Esophagus muscularis mucosa (tissue), 4 donors: ENCODE results near the gene APOM. TPM values are rescaled to one million over a fixed set of nuclear protein-coding genes. Genes with fewer than 3 reads are reported as not detected.
A peak's percentile ranks its signal among the peaks of the same experiment; 100 is the strongest.

Experiments
- DNase-seq: peaks from one replicate; pipeline ENCODE4 v3.0.0-alpha.2; 2017; ENCODE audit errors: extremely low spot score
- H3K27ac ChIP-seq, 4 donors: fragments of 200-600 bp; sonication (generic); replicated peaks in 1 of 4; 1 replicate in 3 of 4; 2 replicates in 1 of 4; pipeline ENCODE4 v1.5.1; 2016 to 2019; ENCODE audit warnings: mild to moderate bottlenecking in 1 of 4
- H3K27me3 ChIP-seq, 4 donors: fragments of 200-600 bp; sonication (generic); one replicate each; pipeline versions ENCODE4 v1.5.1 to v1.6.0; 2016 to 2019
- H3K36me3 ChIP-seq, 4 donors: fragments of 200-600 bp; sonication (generic); one replicate each; pipeline ENCODE4 v1.5.1; 2016 to 2019
- H3K4me1 ChIP-seq, 4 donors: fragments of 200-600 bp; sonication (generic); one replicate each; pipeline ENCODE4 v1.5.1; 2016 to 2019
- H3K4me3 ChIP-seq, 4 donors: fragments of 200-600 bp; sonication (generic); 1 replicate in 2 of 4; 2 replicates in 2 of 4; pipeline ENCODE4 v1.5.1; 2016 to 2019; ENCODE audit warnings: mild to moderate bottlenecking in 4 of 4, moderate library complexity in 1 of 4
- H3K9me3 ChIP-seq, 4 donors: fragments of 200-600 bp; sonication (generic); 1 replicate in 3 of 4; 2 replicates in 1 of 4; pipeline ENCODE4 v1.5.1; 2016 to 2019
- EP300 ChIP-seq: sonication (generic); formaldehyde crosslinking; IDR thresholded peaks from one replicate; pipeline ENCODE4 v1.6.1; 2017; ENCODE audit warnings: antibody characterized with exemption
- POLR2A ChIP-seq: fragments of 450-650 bp; IDR thresholded peaks from one replicate; pipeline ENCODE4 v1.6.1; 2017; ENCODE audit warnings: antibody characterized with exemption, moderate library complexity, mild to moderate bottlenecking, low read depth
- POLR2AphosphoS5 ChIP-seq, 2 donors: sonication (generic); formaldehyde crosslinking; IDR thresholded peaks; one replicate each; pipeline ENCODE4 v1.6.1; 2017; ENCODE audit warnings: antibody characterized with exemption in 2 of 2
- WGBS: methylation state at CpG from one replicate; pipeline ENCODE4 v1.1.5; 2018; 5-methylcytosine and 5-hydroxymethylcytosine counted together
- intact Hi-C: fragments of 100-400 bp; cut with DNase I; formaldehyde crosslinking; loops from one replicate; pipeline ENCODE4 v1.15.1; 2023
- total RNA-seq, 4 donors: library from RNA; depleted of rRNA; stranded (reverse); fragments of >200 nt; gene quantifications; one replicate each; pipeline versions ENCODE4 v1.1.0 to v1.2.1, GENCODE V29; 2016
- TF ChIP-seq, protein P1 (sequence below), 3 experiments: fragments of 200-600 bp in 2 of 3; fragments of 450-650 bp in 1 of 3; sonication (generic) in 2 of 3; IDR thresholded peaks; one replicate each; pipeline ENCODE4 v1.5.1; 2017 to 2019; ENCODE audit warnings: antibody characterized with exemption in 3 of 3, mild to moderate bottlenecking in 2 of 3, moderate library complexity in 1 of 3

The APOM gene
- total RNA-seq, 4 donors from 2014 or later, result 1.5 to 3.3 (median 2.0) TPM

DNA sequence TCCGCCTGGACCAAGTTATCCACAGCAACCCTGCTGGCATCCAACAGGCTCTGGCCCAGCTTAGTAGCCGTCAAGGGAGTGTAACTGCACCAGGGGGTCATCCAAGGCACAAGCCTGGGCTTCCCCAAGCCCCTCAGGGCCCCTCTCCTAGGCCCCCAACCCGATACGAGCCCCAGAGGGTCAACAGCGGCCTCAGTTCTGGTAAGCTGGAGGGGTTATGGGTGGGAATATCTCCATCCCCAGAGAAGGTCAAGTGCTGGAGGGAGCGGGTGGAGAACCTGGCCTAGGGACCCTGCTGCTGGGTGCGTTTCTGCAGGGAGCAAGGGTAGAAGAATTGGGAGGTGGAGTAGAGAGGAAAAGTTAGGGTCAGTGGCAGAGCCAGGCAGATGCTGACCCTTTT is 22.2 kb upstream of the APOM start:
- intact Hi-C loops, result no loop called here
- peak overlapping the region in 2 of 4 donors; percentile 6 to 34 for H3K27ac ChIP-seq
- TF ChIP-seq EP300 (no peak), POLR2AphosphoS5 (IDR thresholded peaks at IDR 0.05) (no peak), POLR2A (no peak)
- TF ChIP-seq, protein P1, sequence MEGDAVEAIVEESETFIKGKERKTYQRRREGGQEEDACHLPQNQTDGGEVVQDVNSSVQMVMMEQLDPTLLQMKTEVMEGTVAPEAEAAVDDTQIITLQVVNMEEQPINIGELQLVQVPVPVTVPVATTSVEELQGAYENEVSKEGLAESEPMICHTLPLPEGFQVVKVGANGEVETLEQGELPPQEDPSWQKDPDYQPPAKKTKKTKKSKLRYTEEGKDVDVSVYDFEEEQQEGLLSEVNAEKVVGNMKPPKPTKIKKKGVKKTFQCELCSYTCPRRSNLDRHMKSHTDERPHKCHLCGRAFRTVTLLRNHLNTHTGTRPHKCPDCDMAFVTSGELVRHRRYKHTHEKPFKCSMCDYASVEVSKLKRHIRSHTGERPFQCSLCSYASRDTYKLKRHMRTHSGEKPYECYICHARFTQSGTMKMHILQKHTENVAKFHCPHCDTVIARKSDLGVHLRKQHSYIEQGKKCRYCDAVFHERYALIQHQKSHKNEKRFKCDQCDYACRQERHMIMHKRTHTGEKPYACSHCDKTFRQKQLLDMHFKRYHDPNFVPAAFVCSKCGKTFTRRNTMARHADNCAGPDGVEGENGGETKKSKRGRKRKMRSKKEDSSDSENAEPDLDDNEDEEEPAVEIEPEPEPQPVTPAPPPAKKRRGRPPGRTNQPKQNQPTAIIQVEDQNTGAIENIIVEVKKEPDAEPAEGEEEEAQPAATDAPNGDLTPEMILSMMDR (IDR thresholded peaks at IDR 0.05), result no peak
- H3K27me3 ChIP-seq, result no peaks in the 10 kb centered on the region
- 91% methylated on average over 7 of the region's 7 CpGs for WGBS
- no peak overlapping the region for H3K4me3 ChIP-seq
- H3K9me3 ChIP-seq, result no peaks in the 10 kb centered on the region
- H3K36me3 ChIP-seq, result peaks cover 72 to 100% (median 100%) of the 10 kb centered on the region in 4 donors
- H3K4me1 ChIP-seq, result peaks cover 0 to 5% (median 2%) of the 10 kb centered on the region in 4 donors
- DNase-seq, result no peak

DNA sequence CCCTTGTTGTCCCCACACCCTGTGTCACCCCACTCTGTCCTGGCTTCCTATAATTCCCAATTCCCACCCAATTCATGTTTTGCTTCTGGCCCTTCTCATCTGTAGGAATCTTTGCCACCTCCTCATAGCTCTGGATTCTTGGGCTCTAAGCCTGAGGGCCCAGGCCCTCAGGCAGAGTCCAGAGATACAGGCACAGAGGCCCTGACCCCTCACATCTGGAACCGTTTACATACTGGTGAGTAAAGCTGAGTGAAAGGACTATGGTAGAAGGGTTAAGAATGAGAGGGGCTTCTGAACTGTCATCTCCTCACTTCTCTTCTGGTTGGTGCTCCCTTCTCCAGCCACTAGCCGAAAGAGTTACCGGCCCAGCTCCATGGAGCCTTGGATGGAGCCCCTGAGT is 21.6 kb upstream of the APOM start:
- WGBS, result 56% methylated on average over 1 of the region's 3 CpGs
- Histone ChIP-seq H3K4me3 (no peak overlapping the region), H3K9me3 (no peaks in the 10 kb centered on the region), H3K27me3 (no peaks in the 10 kb centered on the region), H3K36me3 (peaks cover 73 to 100% (median 99%) of the 10 kb centered on the region in 4 donors), H3K27ac (no peak overlapping the region), H3K4me1 (peaks cover 0 to 5% (median 2%) of the 10 kb centered on the region in 4 donors)
- no peak for DNase-seq
- intact Hi-C loops, result no loop called here
- TF ChIP-seq, protein P1 (IDR thresholded peaks at IDR 0.05), result no peak

DNA sequence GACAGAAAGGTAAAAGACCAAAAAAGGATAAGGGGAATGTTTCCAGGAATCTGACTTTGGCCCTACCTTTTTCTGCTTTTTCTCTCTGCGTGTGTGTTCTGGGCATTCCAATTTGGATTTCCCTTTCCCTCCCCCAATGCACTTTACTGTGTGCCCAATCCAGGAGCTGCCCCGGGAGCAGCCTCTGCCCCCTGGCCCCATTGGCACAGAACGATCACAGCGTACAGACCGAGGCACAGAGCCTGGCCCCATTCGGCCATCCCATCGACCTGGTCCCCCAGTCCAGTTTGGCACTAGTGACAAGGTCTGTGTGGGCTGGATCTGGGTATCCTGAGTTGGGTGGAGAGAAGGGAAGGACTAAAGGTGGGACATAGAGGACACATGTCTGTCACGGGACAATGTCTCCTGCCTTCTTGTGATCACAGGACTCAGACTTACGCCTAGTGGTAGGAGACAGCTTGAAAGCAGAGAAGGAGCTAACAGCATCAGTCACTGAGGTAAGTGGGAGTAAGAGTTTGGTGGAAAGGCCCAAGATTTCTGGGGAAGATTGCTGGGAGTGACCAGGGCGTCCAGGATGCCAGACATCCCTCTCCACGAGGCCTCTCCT is 20.6 kb upstream of the APOM start:
- Histone ChIP-seq H3K27ac (no peak overlapping the region), H3K36me3 (peaks cover 73 to 100% (median 99%) of the 10 kb centered on the region in 4 donors), H3K27me3 (no peaks in the 10 kb centered on the region), H3K4me3 (no peak overlapping the region), H3K4me1 (peaks cover 0 to 5% (median 2%) of the 10 kb centered on the region in 4 donors), H3K9me3 (no peaks in the 10 kb centered on the region)
- no peak for DNase-seq
- 85% methylated on average over 11 of the region's 11 CpGs for WGBS
- TF ChIP-seq EP300, result no peak
- no peak for TF ChIP-seq POLR2A
- no peak for TF ChIP-seq POLR2AphosphoS5 (IDR thresholded peaks at IDR 0.05)
- TF ChIP-seq, protein P1 (IDR thresholded peaks at IDR 0.05), result no peak
- intact Hi-C loops, result no loop called here

DNA sequence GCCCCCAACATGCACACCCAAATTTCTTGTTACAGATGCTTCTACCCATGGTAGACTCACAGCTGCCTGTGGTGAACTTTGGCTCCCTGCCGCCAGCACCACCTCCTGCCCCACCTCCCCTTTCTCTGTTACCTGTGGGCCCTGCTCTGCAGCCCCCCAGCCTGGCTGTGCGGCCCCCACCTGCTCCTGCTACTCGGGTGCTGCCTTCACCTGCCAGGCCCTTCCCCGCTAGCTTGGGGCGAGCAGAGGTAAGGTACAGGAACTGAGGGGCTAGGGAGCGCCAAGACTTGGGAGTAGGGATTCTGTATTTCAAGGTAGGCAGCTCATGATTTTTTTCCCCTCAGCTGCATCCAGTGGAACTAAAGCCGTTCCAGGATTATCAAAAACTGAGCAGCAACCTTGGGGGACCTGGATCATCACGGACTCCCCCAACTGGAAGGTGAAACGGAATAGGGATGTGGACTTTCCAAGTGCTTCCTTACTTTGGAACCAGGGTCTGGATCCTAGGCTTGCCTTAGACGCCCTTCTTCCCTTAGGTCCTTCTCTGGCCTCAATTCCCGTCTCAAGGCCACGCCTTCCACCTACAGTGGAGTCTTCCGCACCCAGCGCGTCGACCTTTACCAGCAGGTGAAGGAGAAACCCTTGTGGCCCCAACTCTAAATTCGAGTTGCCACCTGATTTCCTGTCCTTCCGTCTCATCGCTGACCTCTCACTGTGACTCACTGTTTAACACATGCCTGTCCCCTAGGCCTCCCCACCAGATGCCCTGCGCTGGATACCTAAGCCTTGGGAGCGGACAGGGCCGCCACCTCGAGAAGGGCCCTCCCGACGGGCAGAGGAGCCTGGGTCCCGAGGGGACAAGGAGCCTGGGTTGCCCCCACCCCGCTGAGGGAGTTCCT is 18.7 kb upstream of the APOM start:
- intact Hi-C loops, result no loop called here
- Histone ChIP-seq H3K4me3 (no peak overlapping the region), H3K9me3 (no peaks in the 10 kb centered on the region), H3K27ac (peak overlapping the region in 1 of 4 donors; percentile 31), H3K36me3 (peaks cover 76 to 100% (median 99%) of the 10 kb centered on the region in 4 donors), H3K27me3 (no peaks in the 10 kb centered on the region), H3K4me1 (peaks cover 0 to 5% (median 2%) of the 10 kb centered on the region in 4 donors)
- no peak for DNase-seq
- TF ChIP-seq EP300 (no peak), POLR2AphosphoS5 (IDR thresholded peaks at IDR 0.05) (peak in 1 of 2 donors; percentile 9)
- WGBS, result 77% methylated on average over 24 of the region's 27 CpGs

DNA sequence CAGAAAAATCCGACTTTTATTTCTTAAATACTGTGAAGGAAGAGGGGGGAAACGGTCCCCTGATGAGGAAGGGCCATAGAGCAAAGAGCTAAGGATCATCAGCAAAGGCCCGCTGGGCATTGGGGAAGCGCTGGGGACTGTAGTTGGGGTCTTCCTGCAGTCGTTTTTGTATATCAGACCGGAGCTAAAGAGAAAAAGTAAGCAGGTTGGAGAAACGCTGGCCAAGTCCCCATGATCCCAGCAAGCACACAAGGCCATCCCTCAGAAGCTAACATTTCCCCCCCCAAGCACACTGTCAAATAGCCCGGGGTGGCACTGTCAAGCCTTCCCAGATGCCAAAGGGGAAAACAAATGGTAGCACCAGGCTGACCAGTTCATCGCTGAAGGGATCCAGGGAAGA is 16.7 kb upstream of the APOM start:
- intact Hi-C loops, result no loop called here
- Histone ChIP-seq H3K27ac (no peak overlapping the region), H3K4me3 (no peak overlapping the region), H3K36me3 (peaks cover 94 to 100% (median 99%) of the 10 kb centered on the region in 4 donors), H3K27me3 (no peaks in the 10 kb centered on the region), H3K9me3 (no peaks in the 10 kb centered on the region), H3K4me1 (no peaks in the 10 kb centered on the region)
- DNase-seq, result no peak
- 78% methylated on average over 9 of the region's 9 CpGs for WGBS
- TF ChIP-seq EP300 (no peak), POLR2AphosphoS5 (IDR thresholded peaks at IDR 0.05) (no peak), POLR2A (no peak)
- TF ChIP-seq, protein P1 (IDR thresholded peaks at IDR 0.05), result no peak
